GM12878 (cell line): ENCODE data around the gene ADGRF1. TPM values are rescaled to one million over a fixed set of nuclear protein-coding genes. Genes with fewer than 3 reads are reported as not detected.

Experiments
- ATAC-seq: fragments of 200-7000 bp; cut with Tn5 transposase; 3 replicates; pipeline ENCODE4 v1.9.1; 2020; ENCODE audit warnings: mild to moderate bottlenecking, moderate library complexity
- BruUV-seq: library from RNA; stranded (reverse); fragments of 400-500 nt; replicated peaks from 2 replicates; lab custom pipeline; 2021; lab: Mats Ljungman, UMichigan
- CTCF ChIA-PET: fragments of 300-600 bp; sonication (Branson Sonifier 250); formaldehyde crosslinking; extraction: SDS; loops from one replicate; lab custom pipeline; 2021; ENCODE audit warnings: inconsistent platforms; lab: Yijun Ruan, JAX
- POLR2A ChIA-PET: fragments of 350-600 bp; formaldehyde crosslinking; extraction: SDS; loops from one replicate; lab custom pipeline; 2021; ENCODE audit warnings: inconsistent platforms; lab: Charles Lee
- RAD21 ChIA-PET: fragments of 300-600 bp; sonication (Branson Sonifier 250); formaldehyde crosslinking; loops from one replicate; lab custom pipeline; 2023; ENCODE audit warnings: antibody characterized with exemption; ENCODE audit not compliant: unreplicated experiment; lab: Charles Lee
- SMC1A ChIA-PET: fragments of 300-600 bp; sonication (Branson Sonifier 250); formaldehyde crosslinking; loops from one replicate; lab custom pipeline; 2023; ENCODE audit not compliant: unreplicated experiment, uncharacterized antibody; lab: Charles Lee
- DNase-seq: peaks from one replicate; pipeline ENCODE4 v3.0.0-alpha.2; 2011; ENCODE audit warnings: low read depth, low spot score
- FAIRE-seq: peaks from 3 replicates; lab custom pipeline; 2011; peaks lifted over from hg19 to GRCh38; lab: Jason Lieb, UNC
- H2AFZ ChIP-seq: 2 replicates; pipeline ENCODE4 v1.6.0; 2011; ENCODE audit warnings: low read depth, low read length, control low read depth; ENCODE audit not compliant: control insufficient read depth
- H3K27ac ChIP-seq: 2 replicates; pipeline ENCODE4 v1.5.1; 2011; ENCODE audit warnings: control low read depth; ENCODE audit not compliant: control insufficient read depth, insufficient read depth
- H3K27me3 ChIP-seq, 2 experiments: replicated peaks in 1 of 2; 2 replicates each; pipeline versions ENCODE4 v1.6.0 to v1.6.1; 2011; ENCODE audit warnings: low read length in 1 of 2; ENCODE audit not compliant: control insufficient read depth in 2 of 2, insufficient read depth in 2 of 2
- H3K36me3 ChIP-seq, 2 experiments: 2 replicates each; pipeline ENCODE4 v1.5.1; 2011; ENCODE audit warnings: low read length in 1 of 2; ENCODE audit not compliant: control insufficient read depth in 2 of 2, insufficient read depth in 2 of 2
- H3K4me1 ChIP-seq: 2 replicates; pipeline ENCODE4 v1.6.1; 2011; ENCODE audit warnings: mild to moderate bottlenecking, low read length, moderate library complexity, mixed read lengths; ENCODE audit not compliant: control insufficient read depth, insufficient read depth
- H3K4me2 ChIP-seq: 2 replicates; pipeline ENCODE4 v1.6.0; 2011; ENCODE audit warnings: control low read depth; ENCODE audit not compliant: control insufficient read depth, insufficient read depth
- H3K4me3 ChIP-seq: fragments of 200-600 bp; sonication (generic); 2 replicates; pipeline ENCODE4 v1.5.1; 2016
- H3K79me2 ChIP-seq: 2 replicates; pipeline ENCODE4 v1.6.0; 2011; ENCODE audit warnings: low read length; ENCODE audit not compliant: control insufficient read depth, insufficient read depth
- H3K9ac ChIP-seq: 2 replicates; pipeline ENCODE4 v1.8.0; 2011; ENCODE audit warnings: low read length, control low read depth, mixed read lengths; ENCODE audit not compliant: control insufficient read depth, insufficient read depth
- H3K9me3 ChIP-seq: replicated peaks from 3 replicates; pipeline ENCODE4 v1.5.1; 2011; ENCODE audit warnings: mild to moderate bottlenecking, low read length; ENCODE audit not compliant: control insufficient read depth, insufficient read depth
- H4K20me1 ChIP-seq: 2 replicates; pipeline ENCODE4 v1.6.0; 2011; ENCODE audit not compliant: control insufficient read depth, insufficient read depth
- EP300 ChIP-seq, 2 experiments: fragments of 150-350 bp in 1 of 2; IDR thresholded peaks; 2 replicates each; pipeline ENCODE4 v1.6.1; 2011 to 2012; ENCODE audit warnings: low read depth in 2 of 2, low read length in 2 of 2, borderline replicate concordance in 1 of 2, improper control_type of control experiment in 1 of 2, inconsistent platforms in 1 of 2; ENCODE audit not compliant: control insufficient read depth in 1 of 2
- KLF5 ChIP-seq: fragments of 450-650 bp; IDR thresholded peaks from 2 replicates; pipeline ENCODE4 v1.6.1; 2014; ENCODE audit warnings: mild to moderate bottlenecking; ENCODE audit not compliant: partially characterized antibody
- NR2C2 ChIP-seq: IDR thresholded peaks from 2 replicates; pipeline ENCODE4 v1.6.1; 2011; ENCODE audit warnings: borderline replicate concordance, low read depth; ENCODE audit not compliant: control insufficient read depth, insufficient read length
- SIN3A ChIP-seq: IDR thresholded peaks from 2 replicates; pipeline ENCODE4 v1.6.1; 2012; ENCODE audit warnings: low read depth, low read length, improper control_type of control experiment
- WGBS: methylation state at CpG from one replicate; pipeline ENCODE4 v1.1.6; 2016; ENCODE audit warnings: low lambda C conversion rate; ENCODE audit not compliant: insufficient replicate concordance, insufficient coverage; ENCODE audit errors: missing lambda C conversion rate; 5-methylcytosine and 5-hydroxymethylcytosine counted together
- in situ Hi-C: fragments of 300-500 bp; cut with MboI; formaldehyde crosslinking; loops from 9 replicates; pipeline ENCODE4 v1.14.3; 2018; ENCODE audit warnings: mixed read lengths
- intact Hi-C: fragments of 100-400 bp; cut with micrococcal nuclease; formaldehyde crosslinking; loops from one replicate; pipeline ENCODE4 v1.14.2; 2022; ENCODE audit not compliant: unreplicated experiment
- polyA plus RNA-seq, 11 experiments: library from polyadenylated mRNA; depleted of rRNA in 4 of 11; unstranded in 6 of 11; stranded (reverse) in 5 of 11; fragments of >200 nt; fragmentation: Nextera tagmentation in 4 of 11; fragmentation: Illumina TruSeq in 1 of 11; extraction: Ambion mirVana in 4 of 11; extraction: Trizol in 1 of 11; gene quantifications; 1 replicate in 1 of 11; 2 replicates in 10 of 11; pipeline versions ENCODE4 v1.2.1 to v1.2.3, GENCODE V29; 2011 to 2016; ENCODE audit warnings: inconsistent platforms in 2 of 11, missing spikeins in 2 of 11, low read depth in 1 of 11
- total RNA-seq, 4 experiments: library from RNA; depleted of rRNA in 3 of 4; stranded (reverse); fragments of >200 nt in 3 of 4; fragmentation: Illumina TruSeq in 1 of 4; extraction: Trizol in 1 of 4; gene quantifications; 2 replicates each; pipeline versions ENCODE4 v1.2.1 to v1.2.3, GENCODE V29; 2013 to 2021

The ADGRF1 gene
- total and polyA plus RNA-seq, 10 of the 15 experiments (the other 5 are each of a cell fraction or from before 2014, with no cell fraction given): 0.05 TPM; not detected in 9

GRCh38 chr6:47061309-47062300 lies 19.5 kb upstream of the ADGRF1 start:
- Histone ChIP-seq H3K4me1 (no peaks in the 10 kb centered on the region), H3K9me3 (no peaks in the 10 kb centered on the region), H3K4me2 (no peak overlapping the region), H2AFZ (no peak overlapping the region), H3K36me3 (no peaks in the 10 kb centered on the region), H3K79me2 (no peaks in the 10 kb centered on the region), H3K9ac (no peak overlapping the region), H3K27me3 (no peaks in the 10 kb centered on the region), H4K20me1 (no peaks in the 10 kb centered on the region), H3K27ac (no peak overlapping the region), H3K4me3 (no peak overlapping the region)
- in situ Hi-C loops: no loop called here
- FAIRE-seq (no peak), DNase-seq (no peak), ATAC-seq (no peak)
- TF ChIP-seq NR2C2: no peak
- TF ChIP-seq EP300 (IDR thresholded peaks at IDR 0.05; ENCODE audit: borderline replicate concordance in 1 of 2, control insufficient read depth in 1 of 2, low read depth in 2 of 2, low read length in 2 of 2): no peak
- no peak for TF ChIP-seq KLF5
- no peak for TF ChIP-seq SIN3A
- ChIA-PET CTCF (interaction anchor here (1.4 kb wide), 1 partner anchor 18 kb away, joined by 3 read pairs; no protein-coding TSS in a partner anchor), RAD21 (no interaction called here), SMC1A (interaction anchor here (0.6 kb wide), 1 partner anchor 262 kb away, joined by 3 read pairs; no protein-coding TSS in a partner anchor), POLR2A (no interaction called here)
- WGBS: 18% methylated on average over 5 of the region's 5 CpGs
- intact Hi-C loops: no loop called here
- no TSS peak for BruUV-seq
